Uterus (tissue), 2 donors: ENCODE measurements around the gene SAA4.

Experiments
- POLR2A ChIP-seq, 2 donors: fragments of 450-650 bp; IDR thresholded peaks; one replicate each; pipeline ENCODE4 v1.6.1; 2016; ENCODE audit warnings: antibody characterized with exemption in 2 of 2, mild to moderate bottlenecking in 1 of 2, moderate library complexity in 1 of 2
- TF ChIP-seq, protein P1 (sequence below), 4 experiments: fragments of 200-600 bp in 2 of 4; fragments of 450-650 bp in 2 of 4; sonication (generic) in 2 of 4; IDR thresholded peaks; one replicate each; pipeline ENCODE4 v1.5.1; 2016 to 2019; ENCODE audit warnings: antibody characterized with exemption in 4 of 4, mild to moderate bottlenecking in 2 of 4, moderate library complexity in 1 of 4

- TF ChIP-seq, protein P1, sequence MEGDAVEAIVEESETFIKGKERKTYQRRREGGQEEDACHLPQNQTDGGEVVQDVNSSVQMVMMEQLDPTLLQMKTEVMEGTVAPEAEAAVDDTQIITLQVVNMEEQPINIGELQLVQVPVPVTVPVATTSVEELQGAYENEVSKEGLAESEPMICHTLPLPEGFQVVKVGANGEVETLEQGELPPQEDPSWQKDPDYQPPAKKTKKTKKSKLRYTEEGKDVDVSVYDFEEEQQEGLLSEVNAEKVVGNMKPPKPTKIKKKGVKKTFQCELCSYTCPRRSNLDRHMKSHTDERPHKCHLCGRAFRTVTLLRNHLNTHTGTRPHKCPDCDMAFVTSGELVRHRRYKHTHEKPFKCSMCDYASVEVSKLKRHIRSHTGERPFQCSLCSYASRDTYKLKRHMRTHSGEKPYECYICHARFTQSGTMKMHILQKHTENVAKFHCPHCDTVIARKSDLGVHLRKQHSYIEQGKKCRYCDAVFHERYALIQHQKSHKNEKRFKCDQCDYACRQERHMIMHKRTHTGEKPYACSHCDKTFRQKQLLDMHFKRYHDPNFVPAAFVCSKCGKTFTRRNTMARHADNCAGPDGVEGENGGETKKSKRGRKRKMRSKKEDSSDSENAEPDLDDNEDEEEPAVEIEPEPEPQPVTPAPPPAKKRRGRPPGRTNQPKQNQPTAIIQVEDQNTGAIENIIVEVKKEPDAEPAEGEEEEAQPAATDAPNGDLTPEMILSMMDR (IDR thresholded peaks at IDR 0.05), result no peak
- no peak for TF ChIP-seq POLR2A (IDR thresholded peaks at IDR 0.05)
These were observed 32.4 kb downstream of the SAA4 start for GRCh38 chr11:18204220-18204619.
